Subcutaneous adipose tissue (tissue), 4 donors: Measurements from ENCODE around the gene SPIRE1. TPM values are rescaled to one million over a fixed set of nuclear protein-coding genes. Genes with fewer than 3 reads are reported as not detected.

Experiments used
- total RNA-seq, 4 donors: library from RNA; depleted of rRNA; stranded (reverse); fragments of >200 nt; gene quantifications; one replicate each; pipeline ENCODE4 v1.1.0, GENCODE V29; 2016
- TF ChIP-seq, protein P1 (sequence below): fragments of 450-650 bp; IDR thresholded peaks from one replicate; pipeline ENCODE4 v1.5.1; 2016; ENCODE audit warnings: low read depth, mild to moderate bottlenecking, control low read depth, antibody characterized with exemption, moderate library complexity

Gene SPIRE1
- total RNA-seq, 4 donors from 2014 or later: 25.3 to 32.8 (median 27.9) TPM

DNA sequence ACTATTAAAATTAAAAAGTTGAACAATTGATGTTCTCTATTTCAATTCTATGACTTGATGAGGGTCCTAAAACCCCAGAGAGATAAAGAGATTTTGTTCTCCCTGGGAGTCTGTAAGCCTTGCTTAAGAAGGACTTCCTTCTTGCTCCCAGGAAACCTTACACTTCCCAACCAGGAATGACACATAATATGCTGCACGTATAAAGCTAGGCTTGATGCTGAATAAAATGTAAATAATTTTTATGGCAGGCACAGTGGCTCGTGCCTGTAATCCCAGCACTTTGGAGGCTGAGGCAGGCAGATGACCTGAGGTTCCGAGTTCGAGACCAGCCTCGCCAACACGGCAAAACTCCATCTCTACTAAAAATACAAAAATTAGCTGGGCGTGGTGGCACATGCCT is 27.8 kb downstream of the SPIRE1 start:
- TF ChIP-seq, protein P1, sequence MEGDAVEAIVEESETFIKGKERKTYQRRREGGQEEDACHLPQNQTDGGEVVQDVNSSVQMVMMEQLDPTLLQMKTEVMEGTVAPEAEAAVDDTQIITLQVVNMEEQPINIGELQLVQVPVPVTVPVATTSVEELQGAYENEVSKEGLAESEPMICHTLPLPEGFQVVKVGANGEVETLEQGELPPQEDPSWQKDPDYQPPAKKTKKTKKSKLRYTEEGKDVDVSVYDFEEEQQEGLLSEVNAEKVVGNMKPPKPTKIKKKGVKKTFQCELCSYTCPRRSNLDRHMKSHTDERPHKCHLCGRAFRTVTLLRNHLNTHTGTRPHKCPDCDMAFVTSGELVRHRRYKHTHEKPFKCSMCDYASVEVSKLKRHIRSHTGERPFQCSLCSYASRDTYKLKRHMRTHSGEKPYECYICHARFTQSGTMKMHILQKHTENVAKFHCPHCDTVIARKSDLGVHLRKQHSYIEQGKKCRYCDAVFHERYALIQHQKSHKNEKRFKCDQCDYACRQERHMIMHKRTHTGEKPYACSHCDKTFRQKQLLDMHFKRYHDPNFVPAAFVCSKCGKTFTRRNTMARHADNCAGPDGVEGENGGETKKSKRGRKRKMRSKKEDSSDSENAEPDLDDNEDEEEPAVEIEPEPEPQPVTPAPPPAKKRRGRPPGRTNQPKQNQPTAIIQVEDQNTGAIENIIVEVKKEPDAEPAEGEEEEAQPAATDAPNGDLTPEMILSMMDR: no peak

DNA sequence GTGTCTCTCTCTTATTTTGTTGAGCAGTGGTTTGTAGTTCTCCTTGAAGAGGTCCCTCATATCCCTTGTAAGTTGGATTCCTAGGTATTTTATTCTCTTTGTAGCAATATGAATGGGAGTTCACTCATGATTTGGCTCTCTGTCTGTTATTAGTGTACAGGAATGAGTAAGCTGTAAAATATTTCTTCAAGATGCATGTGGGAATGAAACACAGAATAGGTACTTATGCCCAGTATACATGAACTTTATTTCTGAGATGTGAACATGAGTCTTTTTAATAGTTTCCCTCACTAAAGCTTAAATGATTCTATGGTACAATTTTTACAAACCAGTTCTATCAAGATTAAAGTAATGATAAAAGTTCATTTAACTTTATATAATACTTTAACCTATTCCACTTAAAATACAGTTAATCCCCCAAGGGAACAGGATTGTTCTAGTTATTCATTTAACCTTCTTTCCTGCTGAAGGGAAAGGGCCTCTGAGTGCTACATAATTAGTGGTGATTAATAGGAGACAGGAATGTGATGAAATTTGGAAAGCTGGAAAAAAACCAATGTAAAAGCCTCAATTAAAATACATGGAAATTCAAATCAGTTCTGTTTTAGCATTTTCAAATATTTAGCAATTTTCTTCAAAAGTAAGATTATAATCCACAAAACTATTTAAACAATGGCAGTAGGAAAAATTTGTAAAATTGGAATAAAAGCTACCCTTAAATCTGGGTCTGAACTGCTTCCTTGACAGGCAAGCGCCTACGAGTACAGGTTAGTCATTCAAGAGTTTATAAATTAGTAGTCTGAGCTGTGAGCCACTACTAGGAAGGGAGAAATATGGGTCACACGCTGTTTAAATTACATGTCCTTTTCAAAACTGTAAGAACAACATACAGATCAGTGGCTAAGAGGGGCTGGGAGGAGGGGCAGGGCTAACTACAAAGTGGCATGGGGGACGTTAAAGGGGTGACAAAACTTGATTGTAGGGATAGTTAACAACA is 28.9 kb downstream of the SPIRE1 start:
- TF ChIP-seq, protein P1: no peak

DNA sequence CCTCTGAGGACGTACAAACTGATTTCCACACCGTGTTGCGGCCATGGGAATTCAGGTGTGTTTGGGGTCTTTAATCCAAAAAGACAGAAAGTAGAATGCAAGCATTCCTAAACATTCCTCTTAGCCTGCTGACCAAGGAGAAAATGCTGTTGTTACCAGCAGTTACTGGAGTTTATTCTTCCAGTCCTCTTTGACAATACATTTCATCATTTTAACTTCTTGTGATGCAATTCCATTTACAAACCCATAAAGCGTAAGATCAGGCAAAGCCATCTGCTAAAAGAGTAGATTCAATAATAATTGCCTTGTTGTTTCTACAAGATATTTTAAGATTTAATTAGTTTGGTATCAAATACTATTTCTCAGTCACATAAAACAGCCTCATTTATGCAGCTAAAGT is 32.7 kb downstream of the SPIRE1 start:
- TF ChIP-seq, protein P1: no peak

DNA sequence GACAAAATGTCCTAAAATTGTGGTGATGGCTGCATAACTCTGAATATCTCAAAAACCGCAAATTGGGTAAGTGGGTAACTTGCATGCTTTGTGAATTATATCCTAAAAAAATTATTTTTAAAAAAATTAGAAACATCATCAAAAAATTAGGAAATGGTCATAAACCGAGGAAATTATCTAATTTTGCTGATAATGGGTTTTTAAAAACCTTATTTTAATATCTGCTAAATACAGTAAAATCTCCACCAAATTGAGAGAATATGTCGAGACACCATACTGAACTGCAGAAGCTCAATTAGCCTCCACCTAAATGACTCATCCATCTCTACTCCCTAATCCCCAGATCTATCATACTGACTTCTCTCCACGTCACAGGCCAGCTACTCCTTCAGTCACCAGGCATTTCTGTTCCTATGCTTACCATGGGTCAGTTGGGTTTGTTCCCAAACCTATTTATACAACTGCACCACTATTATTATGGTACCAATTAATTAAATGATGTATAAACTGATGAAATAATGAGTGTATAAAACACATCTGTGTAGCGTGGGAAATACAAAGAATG is 36.1 kb downstream of the SPIRE1 start:
- TF ChIP-seq, protein P1: no peak

DNA sequence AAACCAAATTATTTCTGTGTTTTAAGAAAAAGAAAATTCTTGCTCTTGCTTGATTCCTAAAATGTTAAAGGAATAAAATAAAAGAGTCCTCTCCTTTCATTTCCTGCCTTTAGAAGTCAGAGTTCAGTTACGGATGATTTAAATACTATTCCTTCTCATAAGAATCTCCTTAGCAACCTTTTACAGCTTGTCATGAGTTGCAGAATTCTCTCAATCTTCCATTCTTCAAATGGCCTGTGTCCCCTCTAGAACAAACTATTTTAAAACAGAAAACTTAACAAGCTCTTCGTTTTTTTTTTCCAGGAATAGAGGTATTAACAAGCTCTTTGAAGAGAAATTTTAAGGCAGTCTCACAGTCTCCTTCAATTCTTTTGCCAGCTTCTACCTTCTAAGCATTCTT is 42.2 kb downstream of the SPIRE1 start:
- TF ChIP-seq, protein P1: no peak

DNA sequence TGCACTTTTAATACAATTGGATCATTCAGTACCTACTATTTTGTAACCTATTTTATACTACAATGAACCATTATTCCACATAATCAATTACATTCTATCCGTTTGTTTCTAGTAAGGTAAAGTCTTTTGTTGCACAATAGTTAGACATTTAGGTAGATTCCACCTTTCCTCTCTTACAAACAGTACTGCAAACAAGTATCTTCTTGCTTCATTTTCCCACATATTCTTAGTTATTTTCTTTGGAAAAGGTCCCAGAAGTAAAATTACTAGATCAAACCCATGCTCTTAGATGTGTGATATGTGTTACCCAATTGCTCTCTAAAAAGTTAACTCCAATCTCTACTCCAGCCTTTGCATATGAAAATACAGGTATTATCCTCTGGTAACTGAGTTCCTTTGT is 49.6 kb downstream of the SPIRE1 start:
- TF ChIP-seq, protein P1: no peak

DNA sequence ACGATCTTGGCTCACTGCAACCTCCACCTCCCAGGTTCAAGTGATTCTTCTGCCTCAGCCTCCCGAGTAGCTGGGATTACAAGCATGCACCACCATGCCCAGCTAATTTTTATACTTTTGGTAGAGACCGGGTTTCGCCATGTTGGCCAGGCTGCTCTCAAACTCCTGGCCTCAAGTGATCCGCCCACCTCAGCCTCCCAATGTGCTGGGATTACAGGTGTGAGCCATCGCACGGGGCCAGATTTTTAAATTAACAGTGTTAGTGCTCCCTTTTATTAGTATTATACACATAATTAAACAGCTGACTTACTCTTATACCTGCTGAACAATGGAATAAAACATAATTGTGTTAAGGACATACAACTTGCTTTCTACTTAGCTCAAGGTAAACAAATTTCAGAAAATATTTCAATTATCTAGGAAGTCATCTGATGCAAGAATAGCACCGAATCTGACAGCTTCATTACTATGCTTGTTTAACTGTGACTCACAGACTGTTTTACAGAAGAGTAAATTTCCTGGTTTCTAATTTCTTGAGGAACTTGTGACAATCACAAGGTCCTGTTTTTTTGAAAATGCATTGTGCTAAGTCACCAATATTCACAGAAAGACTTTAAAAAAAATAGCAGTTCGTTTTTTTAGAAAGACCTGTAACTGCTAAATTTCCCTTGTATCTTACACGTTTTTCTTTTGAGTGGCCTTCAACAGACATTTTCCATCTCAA is 51.2 kb downstream of the SPIRE1 start:
- TF ChIP-seq, protein P1: no peak
